ENCODE data around the gene PLK3. TPM values are rescaled to one million over a fixed set of nuclear protein-coding genes. Genes with fewer than 3 reads are reported as not detected.

Gene PLK3
- total RNA-seq, 2 donors from 2014 or later = 5.2 to 15.5 TPM

- Histone ChIP-seq H3K36me3 (no peaks in the 10 kb centered on the region), H3K4me3 (no peak overlapping the region), H3K27me3 (replicated peaks; ENCODE audit: insufficient read depth) (no peaks in the 10 kb centered on the region), H3K9me3 (no peaks in the 10 kb centered on the region), H3K27ac (no peak overlapping the region), H3K4me1 (replicated peaks) (no peaks in the 10 kb centered on the region)
- no peak for TF ChIP-seq POLR2AphosphoS5 (IDR thresholded peaks at IDR 0.05)
- TF ChIP-seq CTCF (IDR thresholded peaks at IDR 0.05) = no peak
- no peak for TF ChIP-seq POLR2A (IDR thresholded peaks at IDR 0.05)
- WGBS = 83% methylated on average over 2 of the region's 2 CpGs
- intact Hi-C loops (cut with DNase I) = no loop called here
- DNase-seq (ENCODE audit: low spot score) = no peak
These were observed 17.1 kb downstream of the PLK3 start for GRCh38 chr1:44817307-44817706.

- Histone ChIP-seq H3K4me1 (replicated peaks) (no peaks in the 10 kb centered on the region), H3K4me3 (no peak overlapping the region), H3K9me3 (no peaks in the 10 kb centered on the region), H3K36me3 (no peaks in the 10 kb centered on the region), H3K27ac (no peak overlapping the region), H3K27me3 (replicated peaks; ENCODE audit: insufficient read depth) (no peaks in the 10 kb centered on the region)
- TF ChIP-seq POLR2A (IDR thresholded peaks at IDR 0.05) (no peak), CTCF (IDR thresholded peaks at IDR 0.05) (no peak)
- intact Hi-C loops (cut with DNase I) = no loop called here
- no peak for DNase-seq (ENCODE audit: low spot score)
- WGBS = 97% methylated on average over 11 of the region's 11 CpGs
These were observed 17.8 kb downstream of the PLK3 start for GRCh38 chr1:44817771-44818495.

GRCh38 chr1:44819196-44819607, 19.0 kb downstream of the PLK3 start:
- H3K4me3 ChIP-seq = peak overlapping the region; percentile 31 to 43
- H3K27ac ChIP-seq = peak overlapping the region; percentile 86 to 88
- no peaks in the 10 kb centered on the region for H3K27me3 ChIP-seq (replicated peaks; ENCODE audit: insufficient read depth)
- TF ChIP-seq CTCF (IDR thresholded peaks at IDR 0.05) (no peak), POLR2A (IDR thresholded peaks at IDR 0.05) (no peak), POLR2AphosphoS5 (IDR thresholded peaks at IDR 0.05) (no peak)
- WGBS = 2% methylated on average over 13 of the region's 13 CpGs
- H3K9me3 ChIP-seq = no peaks in the 10 kb centered on the region
- no peak for DNase-seq (ENCODE audit: low spot score)
- no peaks in the 10 kb centered on the region for H3K4me1 ChIP-seq (replicated peaks)
- intact Hi-C loops (cut with DNase I) = no loop called here
- H3K36me3 ChIP-seq = no peaks in the 10 kb centered on the region

DNA sequence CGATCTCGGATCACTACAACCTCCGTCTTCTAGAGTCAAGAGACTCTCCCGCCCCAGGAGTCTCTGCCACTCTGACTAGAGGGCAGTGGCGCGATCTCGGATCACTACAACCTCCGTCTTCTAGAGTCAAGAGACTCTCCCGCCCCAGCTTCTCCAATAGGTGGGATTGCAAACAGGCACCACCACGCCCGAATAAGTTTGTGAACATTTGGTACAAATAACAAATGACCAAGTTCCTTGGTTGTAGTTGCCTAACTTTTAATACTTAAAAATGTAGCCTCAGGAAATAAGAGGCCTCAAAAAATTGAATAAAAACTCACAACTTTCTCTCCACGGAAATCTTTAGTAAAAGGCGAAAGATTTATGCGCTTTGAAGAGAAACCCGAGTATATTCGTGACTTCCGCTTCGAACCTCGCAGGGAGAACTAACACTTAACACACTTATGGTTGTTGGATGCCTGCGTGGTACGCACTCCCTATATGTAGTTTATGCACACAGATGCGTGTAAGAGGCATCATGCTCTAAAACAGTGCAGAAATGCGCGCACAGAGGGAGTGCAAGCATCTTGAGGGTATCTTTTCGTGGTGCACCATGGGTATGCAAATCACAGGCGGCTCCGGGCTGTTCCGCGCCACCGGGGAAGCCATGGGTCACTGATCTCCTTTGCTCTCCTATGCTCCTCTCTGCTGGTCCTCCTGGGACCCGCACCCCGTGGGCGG, 19.6 kb downstream of the PLK3 start:
- Histone ChIP-seq H3K4me3 (peak overlapping the region; percentile 31 to 43), H3K27ac (peak overlapping the region; percentile 86 to 88), H3K36me3 (no peaks in the 10 kb centered on the region), H3K4me1 (replicated peaks) (no peaks in the 10 kb centered on the region), H3K27me3 (replicated peaks; ENCODE audit: insufficient read depth) (no peaks in the 10 kb centered on the region), H3K9me3 (no peaks in the 10 kb centered on the region)
- 4% methylated on average over 33 of the region's 33 CpGs for WGBS
- TF ChIP-seq CTCF (IDR thresholded peaks at IDR 0.05) (no peak), POLR2A (IDR thresholded peaks at IDR 0.05) (peak; percentile 70), POLR2AphosphoS5 (IDR thresholded peaks at IDR 0.05) (peak; percentile 86)
- peak; percentile 56 for DNase-seq (ENCODE audit: low spot score)
- intact Hi-C loops (cut with DNase I) = loop anchor here (10.0 kb wide), 1 partner anchor 485 kb away; no protein-coding TSS in a partner anchor
